ENCODE measurements around the gene LINC01488. TPM values are rescaled to one million over a fixed set of nuclear protein-coding genes. Genes with fewer than 3 reads are reported as not detected.

The LINC01488 gene
- total and polyA plus RNA-seq, 2 donors (not counting 1 experiment from before 2014, with no cell fraction given): not detected

- Histone ChIP-seq H3K36me3 (replicated peaks in 1 of 2; ENCODE audit: control extremely low read depth in 1 of 2, control insufficient read depth in 1 of 2, extremely low read depth in 1 of 2, insufficient read depth in 2 of 2, low read length in 1 of 2) (no peaks in the 10 kb centered on the region), H3K27ac (ENCODE audit: low read length in 2 of 2) (no peak overlapping the region), H3K79me2 (ENCODE audit: control insufficient read depth, insufficient read depth, low read length) (no peaks in the 10 kb centered on the region), H2AFZ (ENCODE audit: insufficient read depth, low read depth, low read length, poor library complexity, severe bottlenecking) (no peak overlapping the region), H3K4me2 (replicated peaks; ENCODE audit: low read depth, low read length, poor library complexity, severe bottlenecking) (peak overlapping the region; percentile 50), H3K4me3 (ENCODE audit: control extremely low read depth in 1 of 5, extremely low read depth in 1 of 5, insufficient read depth in 1 of 5, low read depth in 2 of 5, low read length in 4 of 5) (no peak overlapping the region), H4K20me1 (ENCODE audit: control insufficient read depth, insufficient read depth, low read length, poor library complexity, severe bottlenecking) (no peaks in the 10 kb centered on the region), H3K27me3 (replicated peaks in 1 of 4; ENCODE audit: control extremely low read depth in 1 of 4, control insufficient read depth in 3 of 4, insufficient read depth in 4 of 4, low read length in 3 of 4) (no peaks in the 10 kb centered on the region), H3K9me3 (ENCODE audit: control extremely low read depth in 1 of 3, control insufficient read depth in 2 of 3, insufficient read depth in 1 of 3, low read length in 2 of 3) (no peaks in the 10 kb centered on the region), H3K9ac (ENCODE audit: low read length) (no peak overlapping the region), H3K4me1 (ENCODE audit: control insufficient read depth in 2 of 2, insufficient read depth in 2 of 2, low read length in 2 of 2) (peaks cover 9 to 12% of the 10 kb centered on the region in 2 donors)
- ChIA-PET POLR2A (interaction anchor here (0.6 kb wide), 1 partner anchor 102 kb away, joined by 6 read pairs; no protein-coding TSS in a partner anchor), CTCF (interaction anchor here (0.7 kb wide), 1 partner anchor 18 kb away, joined by 3 read pairs; no protein-coding TSS in a partner anchor)
- Mint-ChIP-seq H3K4me3 (no peak overlapping the region), H3K9me3 (ENCODE audit: insufficient read depth) (no peaks in the 10 kb centered on the region), H3K27me3 (peaks cover 18% of the 10 kb centered on the region), H3K4me1 (peaks cover 9% of the 10 kb centered on the region), H3K27ac (no peak overlapping the region)
- no peak for ATAC-seq (ENCODE audit: low read depth)
- WGBS (ENCODE audit: insufficient coverage): 86% methylated on average over 17 of the region's 30 CpGs
- intact Hi-C loops (cut with micrococcal nuclease): no loop called here
- no peak for DNase-seq
- TF ChIP-seq EZH2 (IDR thresholded peaks at IDR 0.05; ENCODE audit: borderline replicate concordance, insufficient read depth, low read depth, low read length, poor library complexity, severe bottlenecking) (no peak), CTCF (IDR thresholded peaks at IDR 0.05) (no peak)
Measured at GRCh38 chr11:69540118-69541000, 58.9 kb downstream of the LINC01488 start.

GRCh38 chr11:69541001-69541285 is 59.5 kb downstream of the LINC01488 start:
- intact Hi-C loops (cut with micrococcal nuclease): no loop called here
- 90% methylated on average over 2 of the region's 5 CpGs for WGBS (ENCODE audit: insufficient coverage)
- TF ChIP-seq EZH2 (IDR thresholded peaks at IDR 0.05; ENCODE audit: borderline replicate concordance, insufficient read depth, low read depth, low read length, poor library complexity, severe bottlenecking) (no peak), CTCF (IDR thresholded peaks at IDR 0.05) (no peak)
- Mint-ChIP-seq H3K4me1 (peaks cover 9% of the 10 kb centered on the region), H3K27me3 (peaks cover 18% of the 10 kb centered on the region), H3K4me3 (no peak overlapping the region), H3K9me3 (ENCODE audit: insufficient read depth) (no peaks in the 10 kb centered on the region), H3K27ac (no peak overlapping the region)
- DNase-seq: no peak
- Histone ChIP-seq H3K4me1 (ENCODE audit: control insufficient read depth in 2 of 2, insufficient read depth in 2 of 2, low read length in 2 of 2) (peaks cover 9 to 12% of the 10 kb centered on the region in 2 donors), H3K27ac (ENCODE audit: low read length in 2 of 2) (no peak overlapping the region), H4K20me1 (ENCODE audit: control insufficient read depth, insufficient read depth, low read length, poor library complexity, severe bottlenecking) (no peaks in the 10 kb centered on the region), H3K79me2 (ENCODE audit: control insufficient read depth, insufficient read depth, low read length) (no peaks in the 10 kb centered on the region), H2AFZ (ENCODE audit: insufficient read depth, low read depth, low read length, poor library complexity, severe bottlenecking) (no peak overlapping the region), H3K4me2 (replicated peaks; ENCODE audit: low read depth, low read length, poor library complexity, severe bottlenecking) (no peak overlapping the region), H3K9me3 (ENCODE audit: control extremely low read depth in 1 of 3, control insufficient read depth in 2 of 3, insufficient read depth in 1 of 3, low read length in 2 of 3) (no peaks in the 10 kb centered on the region), H3K36me3 (replicated peaks in 1 of 2; ENCODE audit: control extremely low read depth in 1 of 2, control insufficient read depth in 1 of 2, extremely low read depth in 1 of 2, insufficient read depth in 2 of 2, low read length in 1 of 2) (no peaks in the 10 kb centered on the region), H3K4me3 (ENCODE audit: control extremely low read depth in 1 of 5, extremely low read depth in 1 of 5, insufficient read depth in 1 of 5, low read depth in 2 of 5, low read length in 4 of 5) (no peak overlapping the region), H3K9ac (ENCODE audit: low read length) (no peak overlapping the region), H3K27me3 (replicated peaks in 1 of 4; ENCODE audit: control extremely low read depth in 1 of 4, control insufficient read depth in 3 of 4, insufficient read depth in 4 of 4, low read length in 3 of 4) (no peaks in the 10 kb centered on the region)
- CTCF ChIA-PET: interaction anchor here (0.7 kb wide), 1 partner anchor 18 kb away, joined by 3 read pairs; no protein-coding TSS in a partner anchor
- POLR2A ChIA-PET: no interaction called here
- ATAC-seq (ENCODE audit: low read depth): no peak

All from B cell (primary cell).